Adrenal gland (tissue), 12 donors: ENCODE measurements around the gene MYG1. TPM values are rescaled to one million over a fixed set of nuclear protein-coding genes. Genes with fewer than 3 reads are reported as not detected.
"Not testable (repeated sequence)": the region's sequence is repeated elsewhere in the genome, so short reads cannot be mapped to it uniquely, and the experiment has no call there.

Experiments
- DNase-seq, 7 donors: peaks; one replicate each; pipeline ENCODE4 v3.0.0-alpha.2; 2019 to 2020
- H3K27ac ChIP-seq, 5 donors: fragments of 200-600 bp; sonication (generic) in 4 of 5; 1 replicate in 3 of 5; 2 replicates in 2 of 5; pipeline versions ENCODE4 v1.5.1 to v1.8.0; 2016 to 2020; ENCODE audit warnings: mild to moderate bottlenecking in 1 of 5
- H3K27me3 ChIP-seq: fragments of 200-600 bp; 2 replicates; pipeline ENCODE4 v1.8.0; 2021
- H3K36me3 ChIP-seq, 2 donors: fragments of 200-600 bp; replicated peaks in 1 of 2; 1 replicate in 1 of 2; 2 replicates in 1 of 2; pipeline versions ENCODE4 v1.5.1 to v1.8.0; 2018 to 2022
- H3K4me1 ChIP-seq, 2 donors: fragments of 200-600 bp; replicated peaks in 1 of 2; 1 replicate in 1 of 2; 2 replicates in 1 of 2; pipeline versions ENCODE4 v1.5.1 to v1.8.0; 2018 to 2021
- H3K4me3 ChIP-seq, 4 donors: fragments of 200-600 bp; sonication (generic) in 3 of 4; one replicate each; pipeline ENCODE4 v1.5.1; 2016 to 2018
- H3K9me3 ChIP-seq, 3 donors: fragments of 200-600 bp; sonication (generic) in 1 of 3; replicated peaks in 1 of 3; 1 replicate in 2 of 3; 2 replicates in 1 of 3; pipeline versions ENCODE4 v1.5.1 to v1.8.0; 2016 to 2021
- POLR2A ChIP-seq, 2 donors: fragments of 450-650 bp; IDR thresholded peaks; one replicate each; pipeline ENCODE4 v1.6.1; 2017; ENCODE audit warnings: antibody characterized with exemption in 2 of 2, mild to moderate bottlenecking in 2 of 2, moderate library complexity in 1 of 2
- WGBS, 4 donors: extraction: QIAGEN DNeasy Blood & Tissue Kit in 2 of 4; methylation state at CpG; one replicate each; pipeline versions ENCODE4 v1.1.5 to v1.1.7; 2013 to 2017; 5-methylcytosine and 5-hydroxymethylcytosine counted together
- intact Hi-C, 2 donors: fragments of 100-400 bp; cut with DNase I; formaldehyde crosslinking; loops; one replicate each; pipeline versions ENCODE4 v1.14.1 to v1.15.0; 2022 to 2023
- polyA plus RNA-seq, 3 donors: library from polyadenylated mRNA; stranded (reverse); fragments of 200-250 nt in 2 of 3; fragments of 350-450 nt in 1 of 3; fragmentation: Illumina TruSeq in 1 of 3; extraction: RNeasy Lipid Tissue Mini Kit (QIAGEN cat#74804) in 1 of 3; gene quantifications; one replicate each; pipeline ENCODE4 v1.2.3, GENCODE V29; 2013 to 2014
- total RNA-seq, 9 donors: library from RNA; depleted of rRNA in 4 of 9; stranded (reverse); fragments of >200 nt in 4 of 9; fragments of 120-200 nt in 1 of 9; fragmentation: NEBNext Ultra II Directional in 1 of 9; extraction: Animal tissue kit (Norgen Biotek cat#: 25700) in 1 of 9; gene quantifications; one replicate each; pipeline versions ENCODE4 v1.1.0 to v1.2.4, GENCODE V29; 2013 to 2023
- TF ChIP-seq, protein P1 (sequence below), 6 experiments: fragments of 450-650 bp in 4 of 6; fragments of 200-600 bp in 2 of 6; sonication (generic) in 1 of 6; IDR thresholded peaks; 1 replicate in 5 of 6; 2 replicates in 1 of 6; pipeline versions ENCODE4 v1.5.1 to v1.8.0; 2016 to 2021; ENCODE audit warnings: antibody characterized with exemption in 6 of 6, mild to moderate bottlenecking in 2 of 6, moderate library complexity in 1 of 6
- donor health status: healthy with polysubstance abuse.
- donor health status: Bipolar disorder and iron deficiency.
- donor health status: DM: yes; HTN: yes; CAD: no.
- donor health status: DM: no; HTN: no; CAD: no.
- donor health status: DM: no; HTN: no; CAD: no.
- donor health status: DM: yes; HTN: yes; CAD: no.

Gene MYG1
- total and polyA plus RNA-seq, 12 donors = 45.9 to 240 (median 70.6) TPM

DNA sequence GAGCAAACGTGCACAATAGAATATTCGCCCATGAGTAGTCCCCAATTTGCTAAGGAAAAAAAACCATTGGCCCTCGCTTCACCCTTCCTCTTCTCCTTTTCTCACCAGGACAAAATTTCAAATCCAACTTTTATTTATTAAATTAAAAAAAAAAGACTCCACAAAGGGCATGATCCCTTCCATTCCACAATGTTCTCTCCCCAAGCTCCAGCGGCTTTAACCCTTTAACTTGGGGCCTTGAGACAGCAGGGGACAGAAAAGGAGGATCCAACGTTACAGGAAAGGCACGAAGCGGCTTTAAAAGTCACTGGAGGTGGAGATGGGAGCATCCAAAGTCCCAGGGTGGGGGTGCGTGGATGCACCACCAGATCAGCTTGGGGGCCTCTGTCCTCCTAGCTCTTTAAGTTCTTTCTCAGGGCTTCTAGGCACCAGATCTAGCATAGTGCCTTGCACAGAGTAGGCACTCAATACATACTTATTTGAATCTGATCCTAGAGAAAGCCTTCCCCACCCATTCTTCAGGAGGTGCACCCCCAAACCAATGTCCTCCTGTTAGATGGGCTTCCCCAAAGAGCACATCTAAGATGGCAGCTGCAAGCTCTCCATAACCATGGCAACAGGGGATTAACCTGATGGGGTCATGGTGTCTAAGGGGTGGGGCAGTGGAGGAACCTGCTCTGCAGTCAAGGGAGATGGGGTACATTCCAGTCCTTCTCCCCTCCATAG is 27.1 kb downstream of the MYG1 start:
- peaks cover 15 to 27% of the 10 kb centered on the region in 2 donors for H3K4me1 ChIP-seq
- DNase-seq = no peak
- H3K9me3 ChIP-seq = no peaks in the 10 kb centered on the region
- intact Hi-C loops = loop anchor here in 1 of 2 donors (10.0 kb wide), 1 partner anchor 178 kb away; the partner anchor contains the start of genes NPFF and TARBP2
- no peak overlapping the region for H3K27ac ChIP-seq
- H3K4me3 ChIP-seq = no peak overlapping the region
- no peak for TF ChIP-seq POLR2A (IDR thresholded peaks at IDR 0.05)
- TF ChIP-seq, protein P1, sequence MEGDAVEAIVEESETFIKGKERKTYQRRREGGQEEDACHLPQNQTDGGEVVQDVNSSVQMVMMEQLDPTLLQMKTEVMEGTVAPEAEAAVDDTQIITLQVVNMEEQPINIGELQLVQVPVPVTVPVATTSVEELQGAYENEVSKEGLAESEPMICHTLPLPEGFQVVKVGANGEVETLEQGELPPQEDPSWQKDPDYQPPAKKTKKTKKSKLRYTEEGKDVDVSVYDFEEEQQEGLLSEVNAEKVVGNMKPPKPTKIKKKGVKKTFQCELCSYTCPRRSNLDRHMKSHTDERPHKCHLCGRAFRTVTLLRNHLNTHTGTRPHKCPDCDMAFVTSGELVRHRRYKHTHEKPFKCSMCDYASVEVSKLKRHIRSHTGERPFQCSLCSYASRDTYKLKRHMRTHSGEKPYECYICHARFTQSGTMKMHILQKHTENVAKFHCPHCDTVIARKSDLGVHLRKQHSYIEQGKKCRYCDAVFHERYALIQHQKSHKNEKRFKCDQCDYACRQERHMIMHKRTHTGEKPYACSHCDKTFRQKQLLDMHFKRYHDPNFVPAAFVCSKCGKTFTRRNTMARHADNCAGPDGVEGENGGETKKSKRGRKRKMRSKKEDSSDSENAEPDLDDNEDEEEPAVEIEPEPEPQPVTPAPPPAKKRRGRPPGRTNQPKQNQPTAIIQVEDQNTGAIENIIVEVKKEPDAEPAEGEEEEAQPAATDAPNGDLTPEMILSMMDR (IDR thresholded peaks at IDR 0.05) = no peak
- no peaks in the 10 kb centered on the region for H3K36me3 ChIP-seq
- H3K27me3 ChIP-seq = no peaks in the 10 kb centered on the region
- WGBS, 4 donors = 79 to 87% (median 85%) methylated on average over 8 of the region's 8 CpGs

DNA sequence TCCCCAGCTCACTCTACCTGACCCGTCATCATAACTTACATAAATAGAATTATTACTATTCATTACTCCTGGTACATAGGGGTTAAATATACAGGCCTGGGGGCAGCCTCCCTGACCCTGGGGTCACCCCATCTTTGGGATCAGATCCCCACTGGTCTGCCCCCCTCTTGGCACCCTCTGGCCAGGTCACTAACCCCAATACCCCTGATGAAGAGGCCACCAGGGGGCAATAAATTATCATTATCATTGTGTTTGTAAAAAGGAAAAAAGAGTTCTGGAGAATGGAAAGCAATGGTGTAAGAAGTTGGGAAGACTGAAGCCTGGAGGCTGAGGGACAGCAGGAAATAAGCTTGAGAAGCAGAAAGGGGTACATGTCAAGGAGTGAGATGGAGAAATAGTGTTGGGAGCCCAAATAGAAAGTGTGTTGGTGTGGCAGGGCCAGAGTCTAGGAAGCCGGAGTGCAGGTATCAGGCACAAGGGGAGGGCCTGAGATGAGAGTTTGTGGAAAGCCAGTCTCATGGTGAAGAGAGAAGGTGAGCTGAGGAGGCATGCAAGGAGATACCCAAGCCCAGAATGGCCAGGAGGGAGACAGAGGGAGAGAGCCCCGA is 28.0 kb downstream of the MYG1 start:
- Histone ChIP-seq H3K4me1 (peaks cover 12 to 22% of the 10 kb centered on the region in 2 donors), H3K36me3 (no peaks in the 10 kb centered on the region), H3K27me3 (no peaks in the 10 kb centered on the region), H3K4me3 (no peak overlapping the region), H3K27ac (no peak overlapping the region), H3K9me3 (no peaks in the 10 kb centered on the region)
- no peak for TF ChIP-seq POLR2A (IDR thresholded peaks at IDR 0.05)
- TF ChIP-seq, protein P1 (IDR thresholded peaks at IDR 0.05) = peak in 5 of 6 experiments; percentile 26 to 50 (median 42)
- peak in 1 of 7 donors; percentile 26 for DNase-seq
- 76 to 94% (median 87%) methylated on average over 3 of the region's 3 CpGs for WGBS, 4 donors
- intact Hi-C loops = loop anchor here in 1 of 2 donors (10.0 kb wide), 1 partner anchor 177 kb away; the partner anchor contains the start of genes NPFF and TARBP2

DNA sequence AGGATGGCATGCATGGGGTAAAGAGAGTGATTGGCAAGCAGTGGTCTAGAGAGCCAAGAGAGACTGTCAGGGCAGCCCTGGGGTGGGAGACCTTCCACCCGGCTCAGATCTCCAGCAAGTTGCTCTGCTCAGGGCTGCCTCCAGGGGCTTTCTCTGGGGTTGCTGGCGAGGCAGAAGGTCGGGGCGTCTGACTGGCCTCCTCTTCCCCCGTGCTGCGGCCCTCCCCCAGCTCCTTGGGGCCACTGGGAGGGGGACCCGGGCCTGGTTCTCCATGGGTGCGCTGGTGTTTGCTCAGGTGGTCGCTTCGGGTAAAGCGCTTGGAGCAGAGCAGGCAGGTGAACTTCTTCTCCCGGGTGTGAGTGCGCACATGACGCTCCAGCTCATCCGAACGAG is 28.5 kb downstream of the MYG1 start:
- Histone ChIP-seq H3K9me3 (no peaks in the 10 kb centered on the region), H3K36me3 (no peaks in the 10 kb centered on the region), H3K27ac (no peak overlapping the region), H3K4me1 (peaks cover 12 to 22% of the 10 kb centered on the region in 2 donors), H3K4me3 (no peak overlapping the region), H3K27me3 (no peaks in the 10 kb centered on the region)
- DNase-seq = no peak
- 40 to 62% (median 60%) methylated on average over 2 to 16 of the region's 16 CpGs for WGBS, 4 donors
- no peak for TF ChIP-seq POLR2A (IDR thresholded peaks at IDR 0.05)
- TF ChIP-seq, protein P1 (IDR thresholded peaks at IDR 0.05) = no peak
- intact Hi-C loops = loop anchor here in 1 of 2 donors (10.0 kb wide), 1 partner anchor 177 kb away; the partner anchor contains the start of genes NPFF and TARBP2

DNA sequence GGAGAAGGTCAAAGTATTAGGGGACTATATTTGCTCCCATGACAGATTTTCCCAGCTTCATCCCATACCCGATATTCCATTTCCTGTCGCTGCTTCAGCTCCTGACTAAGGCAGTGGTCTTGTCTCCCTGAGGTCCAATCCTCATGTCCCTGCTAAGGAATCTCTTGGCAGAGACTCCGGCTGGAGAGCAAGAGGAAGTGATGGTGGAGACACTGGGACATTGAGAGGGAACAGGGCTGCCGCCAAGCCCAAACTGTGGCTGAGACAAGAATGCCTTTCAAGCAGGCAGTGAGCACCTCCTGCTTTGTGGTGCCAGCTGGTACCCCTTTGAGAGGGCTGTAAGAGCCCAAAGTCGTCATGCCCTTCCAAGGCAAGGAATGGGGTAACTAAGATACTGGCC is 31.2 kb downstream of the MYG1 start:
- H3K27me3 ChIP-seq = no peaks in the 10 kb centered on the region
- H3K4me3 ChIP-seq = no peak overlapping the region
- no peak overlapping the region for H3K27ac ChIP-seq
- DNase-seq = no peak
- WGBS, 4 donors = 68 to 76% (median 71%) methylated on average over 5 of the region's 5 CpGs
- TF ChIP-seq POLR2A (IDR thresholded peaks at IDR 0.05) = no peak
- TF ChIP-seq, protein P1 (IDR thresholded peaks at IDR 0.05) = no peak
- H3K36me3 ChIP-seq = no peaks in the 10 kb centered on the region
- peaks cover under 1 to 7% of the 10 kb centered on the region in 2 donors for H3K4me1 ChIP-seq
- no peaks in the 10 kb centered on the region for H3K9me3 ChIP-seq
- intact Hi-C loops = no loop called here

DNA sequence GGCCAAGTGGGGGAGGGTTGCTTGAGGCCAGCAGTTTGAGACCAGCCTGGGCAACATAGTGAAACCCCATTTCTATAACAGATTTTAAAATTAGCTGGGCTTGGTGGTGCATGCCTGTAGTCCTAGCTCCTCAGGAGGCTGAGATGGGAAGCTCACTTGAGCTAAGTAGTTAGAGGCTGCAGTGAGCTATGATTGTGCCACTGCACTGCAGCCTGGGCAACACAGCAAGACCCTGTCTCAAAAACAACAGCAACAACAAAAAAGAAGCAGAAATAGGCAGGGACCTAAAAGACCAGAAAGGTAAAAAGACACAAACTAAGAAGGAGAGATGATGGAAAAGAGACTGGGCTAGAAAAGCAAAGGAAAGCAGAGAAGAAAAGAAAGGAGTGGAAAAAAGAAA is 32.8 kb downstream of the MYG1 start:
- H3K9me3 ChIP-seq, H3K27me3 ChIP-seq, H3K27ac ChIP-seq, DNase-seq, H3K4me3 ChIP-seq, intact Hi-C loops, H3K36me3 ChIP-seq, H3K4me1 ChIP-seq: not testable (repeated sequence)
